ENCODE measurements around the gene DDX39A. TPM values are rescaled to one million over a fixed set of nuclear protein-coding genes. Genes with fewer than 3 reads are reported as not detected.

The DDX39A gene
- polyA plus RNA-seq, 1 donor from 2014 or later = 169 TPM

GRCh38 chr19:14441041-14441938 lies 22.1 kb upstream of the DDX39A start:
- Mint-ChIP-seq H3K27me3 (peaks cover 1% of the 10 kb centered on the region), H3K4me1 (peaks cover 20 to 30% (median 29%) of the 10 kb centered on the region in 3 donors), H3K27ac (peak overlapping the region in 1 of 3 donors; percentile 95), H3K9me3 (no peaks in the 10 kb centered on the region), H3K4me3 (peak overlapping the region; percentile 13 to 89 (median 61)), H3K36me3 (peaks cover 8% of the 10 kb centered on the region)

- peaks cover 1% of the 10 kb centered on the region for H3K27me3 Mint-ChIP-seq
- H3K27ac Mint-ChIP-seq = peak overlapping the region; percentile 92 to 95 (median 95)
- H3K9me3 Mint-ChIP-seq = no peaks in the 10 kb centered on the region
- peaks cover 6% of the 10 kb centered on the region for H3K36me3 Mint-ChIP-seq
- H3K4me1 Mint-ChIP-seq = peaks cover 20 to 32% (median 30%) of the 10 kb centered on the region in 3 donors
- H3K4me3 Mint-ChIP-seq = peak overlapping the region; percentile 89 to 98 (median 94)
Observed at GRCh38 chr19:14440049-14440448, 20.9 kb upstream of the DDX39A start.

GRCh38 chr19:14439014-14439413 lies 19.9 kb upstream of the DDX39A start:
- Mint-ChIP-seq H3K27me3 (peaks cover 1% of the 10 kb centered on the region), H3K4me1 (peaks cover 23 to 35% (median 30%) of the 10 kb centered on the region in 3 donors), H3K27ac (peak overlapping the region in 2 of 3 donors; percentile 22 to 64), H3K36me3 (peaks cover 2% of the 10 kb centered on the region), H3K9me3 (no peaks in the 10 kb centered on the region), H3K4me3 (peak overlapping the region; percentile 21 to 98 (median 77))

- H3K4me3 Mint-ChIP-seq = peak overlapping the region in 1 of 4 donors; percentile 78
- peak overlapping the region; percentile 64 to 70 (median 68) for H3K27ac Mint-ChIP-seq
- no peaks in the 10 kb centered on the region for H3K36me3 Mint-ChIP-seq
- peaks cover 26 to 33% (median 30%) of the 10 kb centered on the region in 3 donors for H3K4me1 Mint-ChIP-seq
- no peaks in the 10 kb centered on the region for H3K9me3 Mint-ChIP-seq
- peaks cover 1% of the 10 kb centered on the region for H3K27me3 Mint-ChIP-seq
Observed at GRCh38 chr19:14437578-14438140, 18.5 kb upstream of the DDX39A start.

- H3K4me3 Mint-ChIP-seq = peak overlapping the region in 2 of 4 donors; percentile 51 to 83
- H3K4me1 Mint-ChIP-seq = peaks cover 28 to 39% (median 30%) of the 10 kb centered on the region in 3 donors
- peak overlapping the region; percentile 39 to 92 (median 86) for H3K27ac Mint-ChIP-seq
- no peaks in the 10 kb centered on the region for H3K9me3 Mint-ChIP-seq
- H3K27me3 Mint-ChIP-seq = peaks cover 1% of the 10 kb centered on the region
- no peaks in the 10 kb centered on the region for H3K36me3 Mint-ChIP-seq
Observed at GRCh38 chr19:14435320-14436050, 16.3 kb upstream of the DDX39A start.

- H3K27ac Mint-ChIP-seq = peak overlapping the region; percentile 87 to 92 (median 88)
Observed at GRCh38 chr19:14434543-14435319, 15.6 kb upstream of the DDX39A start.

GRCh38 chr19:14433554-14434501 lies 14.7 kb upstream of the DDX39A start:
- Mint-ChIP-seq H3K27me3 (no peaks in the 10 kb centered on the region), H3K27ac (peak overlapping the region; percentile 87 to 91 (median 88)), H3K4me1 (peaks cover 15 to 28% (median 16%) of the 10 kb centered on the region in 3 donors), H3K36me3 (no peaks in the 10 kb centered on the region), H3K9me3 (no peaks in the 10 kb centered on the region), H3K4me3 (peak overlapping the region; percentile 81 to 93 (median 86))

More at GRCh38 chr19:14434543-14435319, 15.6 kb upstream of the DDX39A start:
- H3K9me3 Mint-ChIP-seq = no peaks in the 10 kb centered on the region
- H3K4me1 Mint-ChIP-seq = peaks cover 21 to 34% (median 23%) of the 10 kb centered on the region in 3 donors
- peak overlapping the region; percentile 81 to 93 (median 86) for H3K4me3 Mint-ChIP-seq
- peaks cover 1% of the 10 kb centered on the region for H3K27me3 Mint-ChIP-seq
- no peaks in the 10 kb centered on the region for H3K36me3 Mint-ChIP-seq

- Mint-ChIP-seq H3K9me3 (no peaks in the 10 kb centered on the region), H3K36me3 (no peaks in the 10 kb centered on the region), H3K27ac (peak within 1 kb of the TSS; percentile 91 to 98 (median 94)), H3K4me1 (peaks cover 12 to 26% (median 14%) of the 10 kb centered on the region in 3 donors), H3K4me3 (peak within 1 kb of the TSS; percentile 88 to 97 (median 94)), H3K27me3 (no peaks in the 10 kb centered on the region)
Observed at GRCh38 chr19:14432791-14433553, 13.8 kb upstream of the DDX39A start, which contains the start of gene PKN1. PKN1 (plus strand) TSS chr19:14433306; CDS start chr19:14433522, 216 bp downstream.

- Mint-ChIP-seq H3K4me3 (peak overlapping the region in 3 of 4 donors; percentile 30 to 90 (median 86)), H3K36me3 (no peaks in the 10 kb centered on the region), H3K9me3 (no peaks in the 10 kb centered on the region), H3K4me1 (peaks cover 10 to 23% (median 12%) of the 10 kb centered on the region in 3 donors), H3K27ac (peak overlapping the region in 1 of 3 donors; percentile 84), H3K27me3 (no peaks in the 10 kb centered on the region)
Observed at GRCh38 chr19:14430712-14431111, 11.6 kb upstream of the DDX39A start.

GRCh38 chr19:14428882-14429416 lies 9.8 kb upstream of the DDX39A start:
- no peaks in the 10 kb centered on the region for H3K36me3 Mint-ChIP-seq
- peak overlapping the region in 1 of 3 donors; percentile 57 for H3K27ac Mint-ChIP-seq
- peaks cover 7 to 14% (median 8%) of the 10 kb centered on the region in 3 donors for H3K4me1 Mint-ChIP-seq
- peak overlapping the region in 1 of 4 donors; percentile 52 for H3K4me3 Mint-ChIP-seq
- no peaks in the 10 kb centered on the region for H3K27me3 Mint-ChIP-seq
- no peaks in the 10 kb centered on the region for H3K9me3 Mint-ChIP-seq

GRCh38 chr19:14427461-14427860 lies 8.3 kb upstream of the DDX39A start:
- Mint-ChIP-seq H3K36me3 (no peaks in the 10 kb centered on the region), H3K4me1 (peaks cover 2 to 11% (median 6%) of the 10 kb centered on the region in 3 donors), H3K4me3 (no peak overlapping the region), H3K27me3 (no peaks in the 10 kb centered on the region), H3K9me3 (no peaks in the 10 kb centered on the region), H3K27ac (no peak overlapping the region)

GRCh38 chr19:14425696-14426138 lies 6.6 kb upstream of the DDX39A start:
- peaks cover 0 to 4% (median 3%) of the 10 kb centered on the region in 3 donors for H3K4me1 Mint-ChIP-seq
- H3K4me3 Mint-ChIP-seq = no peak overlapping the region
- H3K9me3 Mint-ChIP-seq = no peaks in the 10 kb centered on the region
- no peaks in the 10 kb centered on the region for H3K27me3 Mint-ChIP-seq
- H3K36me3 Mint-ChIP-seq = no peaks in the 10 kb centered on the region
- H3K27ac Mint-ChIP-seq = peak overlapping the region in 1 of 3 donors; percentile 74

All from IgD-negative memory B cell (primary cell).